HCT116 (cell line): ENCODE data around the gene PRSS22. TPM values are rescaled to one million over a fixed set of nuclear protein-coding genes. Genes with fewer than 3 reads are reported as not detected.

Source experiments
- ATAC-seq: fragments of 200-7000 bp; cut with Tn5 transposase; 2 replicates; pipeline ENCODE4 v1.9.1; 2020; ENCODE audit warnings: mild to moderate bottlenecking, moderate library complexity
- BruUV-seq: library from RNA; stranded (reverse); fragments of 400-500 nt; replicated peaks from 2 replicates; lab custom pipeline; 2021; lab: Mats Ljungman, UMichigan
- CTCF ChIA-PET: fragments of 300-600 bp; sonication (Branson Sonifier 250); formaldehyde crosslinking; loops from one replicate; lab custom pipeline; 2021; ENCODE audit warnings: antibody characterized with exemption; lab: Charles Lee
- POLR2A ChIA-PET: fragments of 300-600, 350-600 bp; sonication (Branson Sonifier 250); formaldehyde crosslinking; loops from one replicate; lab custom pipeline; 2021; ENCODE audit warnings: antibody characterized with exemption; lab: Charles Lee
- RAD21 ChIA-PET, 2 experiments: fragments of 300-600 bp; sonication (Branson Sonifier 250); formaldehyde crosslinking; loops; one replicate each; lab custom pipeline; 2023; ENCODE audit warnings: low total read pairs in 2 of 2; ENCODE audit not compliant: uncharacterized antibody in 2 of 2, unreplicated experiment in 2 of 2, low non-redundant PET in 1 of 2; lab: Charles Lee
- DNase-seq: peaks from one replicate; pipeline ENCODE4 v3.0.0-alpha.2; 2010; ENCODE audit warnings: low read depth, low spot score
- H2AFZ ChIP-seq: fragments of 200-600 bp; shearing (Covaris generic), sonication (generic); 2 replicates; pipeline ENCODE4 v1.6.1; 2017; ENCODE audit warnings: low read depth, mixed run types, mixed read lengths, antibody characterized with exemption, low read length; ENCODE audit not compliant: poor library complexity, severe bottlenecking
- H3K27ac ChIP-seq: 2 replicates; pipeline ENCODE4 v1.5.1; 2012; ENCODE audit warnings: low read depth, low read length
- H3K27me3 ChIP-seq: fragments of 200-600 bp; sonication (generic); 2 replicates; pipeline ENCODE4 v1.6.1; 2016; ENCODE audit warnings: mixed run types, low read length, mixed read lengths; ENCODE audit not compliant: insufficient read depth
- H3K36me3 ChIP-seq, 2 experiments: fragments of 200-500 bp in 1 of 2; fragments of 200-600 bp in 1 of 2; sonication (Bioruptor generic) in 1 of 2; sonication (generic) in 1 of 2; 2 replicates each; pipeline versions ENCODE4 v1.5.1 to v1.6.1; 2014 to 2016; ENCODE audit warnings: low read length in 2 of 2, inconsistent platforms in 1 of 2, mixed read lengths in 1 of 2, mixed run types in 1 of 2; ENCODE audit not compliant: insufficient read depth in 2 of 2, control insufficient read depth in 1 of 2
- H3K4me1 ChIP-seq, 2 experiments: fragments of 200-600 bp in 1 of 2; sonication (generic) in 1 of 2; 2 replicates each; pipeline versions ENCODE4 v1.5.1 to v1.6.1; 2012 to 2017; ENCODE audit warnings: low read length in 2 of 2, inconsistent platforms in 1 of 2, mild to moderate bottlenecking in 1 of 2, mixed read lengths in 1 of 2, mixed run types in 1 of 2, moderate library complexity in 1 of 2; ENCODE audit not compliant: insufficient read depth in 2 of 2, control insufficient read depth in 1 of 2
- H3K4me2 ChIP-seq: fragments of 200-600 bp; sonication (generic); 2 replicates; pipeline ENCODE4 v1.6.1; 2017; ENCODE audit warnings: mixed run types, low read length, mixed read lengths
- H3K4me3 ChIP-seq, 2 experiments: fragments of 200-600 bp in 1 of 2; sonication (generic) in 1 of 2; replicated peaks in 1 of 2; 2 replicates each; pipeline ENCODE4 v1.5.1; 2011 to 2016; ENCODE audit warnings: low read length in 2 of 2, control low read depth in 1 of 2, low read depth in 1 of 2, mild to moderate bottlenecking in 1 of 2, mixed read lengths in 1 of 2, mixed run types in 1 of 2
- H3K79me2 ChIP-seq: fragments of 200-600 bp; sonication (generic); 2 replicates; pipeline ENCODE4 v1.6.1; 2017; ENCODE audit warnings: mild to moderate bottlenecking, mixed run types, low read length, moderate library complexity, mixed read lengths; ENCODE audit not compliant: insufficient read depth
- H3K9ac ChIP-seq: fragments of 200-600 bp; sonication (generic); 2 replicates; pipeline ENCODE4 v1.6.1; 2016; ENCODE audit warnings: low read length, mixed read lengths
- H3K9me2 ChIP-seq: fragments of 200-600 bp; sonication (generic), shearing (Covaris generic); 2 replicates; pipeline ENCODE4 v1.6.1; 2017; ENCODE audit warnings: mixed run types, mild to moderate bottlenecking, moderate library complexity; ENCODE audit not compliant: insufficient read depth
- H3K9me3 ChIP-seq, 2 experiments: fragments of 200-500 bp in 1 of 2; fragments of 200-600 bp in 1 of 2; sonication (Bioruptor generic) in 1 of 2; sonication (generic) in 1 of 2; 2 replicates each; pipeline ENCODE4 v1.6.1; 2014 to 2017; ENCODE audit warnings: low read length in 2 of 2, mixed read lengths in 2 of 2, inconsistent platforms in 1 of 2, low read depth in 1 of 2, mild to moderate bottlenecking in 1 of 2, mixed run types in 1 of 2, moderate library complexity in 1 of 2; ENCODE audit not compliant: control insufficient read depth in 1 of 2, insufficient read depth in 1 of 2
- H4K20me1 ChIP-seq: fragments of 200-600 bp; sonication (generic), shearing (Covaris generic); 2 replicates; pipeline ENCODE4 v1.6.1; 2017; ENCODE audit warnings: mixed run types, mild to moderate bottlenecking, moderate library complexity; ENCODE audit not compliant: insufficient read depth
- ATF3 ChIP-seq: IDR thresholded peaks from 2 replicates; pipeline ENCODE4 v1.6.1; 2012
- CTCF ChIP-seq, 3 experiments: fragments of 200-600 bp in 1 of 3; sonication (generic) in 1 of 3; IDR thresholded peaks in 2 of 3; conservative IDR thresholded peaks in 1 of 3; 2 replicates each; pipeline ENCODE4 v1.5.1; 2012 to 2017; ENCODE audit warnings: low read depth in 2 of 3, low read length in 2 of 3, antibody characterized with exemption in 1 of 3, borderline replicate concordance in 1 of 3, control low read depth in 1 of 3, mild to moderate bottlenecking in 1 of 3, mixed read lengths in 1 of 3, mixed run types in 1 of 3, moderate library complexity in 1 of 3; ENCODE audit not compliant: insufficient read depth in 1 of 3
- EZH2 ChIP-seq: fragments of 200-600 bp; sonication (generic); IDR thresholded peaks from 2 replicates; pipeline ENCODE4 v1.6.1; 2017; ENCODE audit warnings: antibody characterized with exemption, mixed run types
- EZH2phosphoT487 ChIP-seq: fragments of 200-600 bp; IDR thresholded peaks from 2 replicates; pipeline ENCODE4 v1.6.1; 2018; ENCODE audit warnings: antibody characterized with exemption, borderline replicate concordance
- FOSL1 ChIP-seq: IDR thresholded peaks from 2 replicates; pipeline ENCODE4 v1.6.1; 2012; ENCODE audit warnings: low read depth
- JUND ChIP-seq: IDR thresholded peaks from 2 replicates; pipeline ENCODE4 v1.6.1; 2012
- MAX ChIP-seq: IDR thresholded peaks from 2 replicates; pipeline ENCODE4 v1.6.1; 2012
- REST ChIP-seq: IDR thresholded peaks from 2 replicates; pipeline ENCODE4 v1.6.1; 2012; ENCODE audit warnings: low read depth
- SIN3A ChIP-seq: IDR thresholded peaks from 2 replicates; pipeline ENCODE4 v1.6.1; 2012; ENCODE audit warnings: low read depth
- SRF ChIP-seq: IDR thresholded peaks from 2 replicates; pipeline ENCODE4 v1.6.1; 2012; ENCODE audit warnings: low read depth
- TCF7L2 ChIP-seq: IDR thresholded peaks from 2 replicates; pipeline ENCODE4 v1.7.0; 2011; ENCODE audit warnings: borderline replicate concordance, inconsistent platforms; ENCODE audit not compliant: insufficient read depth, insufficient read length; ENCODE audit errors: extremely low read depth
- YY1 ChIP-seq: IDR thresholded peaks from 2 replicates; pipeline ENCODE4 v1.6.1; 2011; ENCODE audit warnings: low read length, low read depth, moderate library complexity, mild to moderate bottlenecking; ENCODE audit not compliant: insufficient replicate concordance; ENCODE audit errors: extremely low read depth
- ZFX ChIP-seq: fragments of 450-650 bp; IDR thresholded peaks from 2 replicates; pipeline ENCODE4 v1.6.1; 2017
- ZNF274 ChIP-seq: fragments of 200-500 bp; sonication (Bioruptor generic); IDR thresholded peaks from 2 replicates; pipeline ENCODE4 v1.6.1; 2014; ENCODE audit warnings: mild to moderate bottlenecking, low read depth, low read length, inconsistent platforms
- intact Hi-C: fragments of 100-400 bp; cut with micrococcal nuclease; formaldehyde crosslinking; loops from 2 replicates; pipeline ENCODE4 v1.10.0; 2022
- total RNA-seq: library from RNA; stranded (reverse); gene quantifications from one replicate; pipeline ENCODE4 v1.2.1, GENCODE V29; 2021; ENCODE audit not compliant: unreplicated experiment

PRSS22 gene
- total RNA-seq, 1 experiment from 2014 or later = 20.2 TPM

DNA sequence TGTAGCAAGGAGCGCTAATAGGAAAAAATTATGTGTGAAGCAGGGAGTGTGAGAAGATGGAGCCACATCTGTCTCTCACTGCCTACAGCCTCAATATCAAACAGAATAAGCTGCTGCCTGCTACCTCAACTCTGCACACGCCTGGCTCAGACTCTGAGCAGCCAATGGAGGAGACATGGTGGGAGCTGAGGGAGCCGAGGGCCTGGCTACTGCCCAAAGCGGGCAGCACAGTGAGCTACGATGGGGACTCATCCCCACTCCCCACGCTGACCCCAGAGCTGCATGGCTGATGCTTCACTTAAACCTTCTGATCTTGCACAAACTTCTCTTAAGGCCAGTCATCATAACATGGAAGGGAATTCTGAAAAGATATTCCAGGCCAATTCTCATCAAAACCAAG lies 14.0 kb upstream of the PRSS22 start:
- no TSS peak for BruUV-seq
- Histone ChIP-seq H3K27ac (no peak overlapping the region), H3K4me1 (peaks cover 22 to 46% of the 10 kb centered on the region in 2 experiments), H2AFZ (no peak overlapping the region), H4K20me1 (no peaks in the 10 kb centered on the region), H3K79me2 (no peaks in the 10 kb centered on the region), H3K27me3 (no peaks in the 10 kb centered on the region), H3K4me2 (no peak overlapping the region), H3K4me3 (no peak overlapping the region), H3K9me3 (no peaks in the 10 kb centered on the region), H3K36me3 (no peaks in the 10 kb centered on the region), H3K9ac (no peak overlapping the region), H3K9me2 (no peaks in the 10 kb centered on the region)
- ChIA-PET POLR2A (no interaction called here), CTCF (interaction anchor here (2.1 to 2.5 kb wide), 2 partner anchors 33 to 55 kb away, joined by 6 to 14 read pairs; no protein-coding TSS in a partner anchor), RAD21 (no interaction called here)
- no peak for ATAC-seq
- DNase-seq = no peak
- intact Hi-C loops = no loop called here
- TF ChIP-seq YY1 = no peak
- no peak for TF ChIP-seq ZNF274
- no peak for TF ChIP-seq SRF
- no peak for TF ChIP-seq SIN3A
- TF ChIP-seq REST = no peak
- TF ChIP-seq FOSL1 = no peak
- no peak for TF ChIP-seq EZH2phosphoT487
- TF ChIP-seq EZH2 = no peak
- TF ChIP-seq TCF7L2 = no peak
- TF ChIP-seq ATF3 = no peak
- TF ChIP-seq CTCF (IDR thresholded peaks at IDR 0.05 in 2 of 3, conservative IDR thresholded peaks at IDR 0.05 in 1 of 3; ENCODE audit: borderline replicate concordance in 1 of 3, insufficient read depth in 1 of 3, low read depth in 2 of 3, low read length in 2 of 3) = no peak
- no peak for TF ChIP-seq JUND
- TF ChIP-seq MAX = no peak
- no peak for TF ChIP-seq ZFX
